ENCODE measurements around the gene TMEM119. TPM values are rescaled to one million over a fixed set of nuclear protein-coding genes. Genes with fewer than 3 reads are reported as not detected.

The TMEM119 gene
- total and polyA plus RNA-seq, 2 experiments from 2014 or later, result 54.4 to 69.7 TPM

DNA sequence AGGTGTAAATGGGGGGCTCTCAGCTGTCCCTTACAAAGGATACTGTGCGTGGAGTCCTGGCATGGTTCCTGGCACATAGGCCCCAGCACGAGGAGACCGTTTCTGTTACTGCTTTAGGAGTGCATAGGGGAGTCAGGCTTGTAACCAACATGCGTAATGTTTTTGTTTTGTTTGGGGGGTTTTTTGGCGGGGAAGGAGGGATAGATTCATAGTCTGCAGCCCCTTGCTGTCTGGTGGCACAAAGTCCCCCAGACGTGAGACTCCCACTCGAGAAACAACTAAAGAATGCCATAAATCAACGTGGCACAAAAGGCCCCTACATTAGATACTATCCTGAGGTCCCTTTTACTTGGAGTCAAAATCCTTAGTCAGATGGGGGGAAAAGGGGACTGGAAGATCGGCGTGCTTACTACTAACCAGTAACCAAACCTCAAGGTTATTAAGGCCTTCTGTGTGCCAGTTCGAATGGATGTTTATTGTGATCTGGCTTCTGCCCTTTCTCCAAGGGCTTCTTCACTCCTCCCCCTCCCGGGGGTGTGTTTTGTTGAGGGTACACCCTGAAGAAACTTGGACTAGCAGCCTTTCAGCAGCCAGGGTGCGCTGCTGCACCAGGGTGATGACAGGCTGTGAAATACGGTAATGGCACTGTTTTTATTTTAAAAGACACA, 34.6 kb downstream of the TMEM119 start:
- Histone ChIP-seq H4K20me1 (ENCODE audit: insufficient read depth, poor library complexity, severe bottlenecking) (peaks cover 8% of the 10 kb centered on the region), H3K4me1 (ENCODE audit: insufficient read depth) (peaks cover 11% of the 10 kb centered on the region), H3K9me2 (replicated peaks; ENCODE audit: insufficient read depth) (no peaks in the 10 kb centered on the region), H3K4me2 (peak overlapping the region; percentile 89), H3K27me3 (no peaks in the 10 kb centered on the region), H3K79me2 (peaks cover 48% of the 10 kb centered on the region), H3K36me3 (replicated peaks; ENCODE audit: insufficient read depth, low read depth) (no peaks in the 10 kb centered on the region), H3K9me3 (ENCODE audit: low read depth) (no peaks in the 10 kb centered on the region), H2AFZ (peak overlapping the region; percentile 61), H3K27ac (peak overlapping the region; percentile 88), H3K4me3 (peak overlapping the region; percentile 91)
- TF ChIP-seq EZH2 (IDR thresholded peaks at IDR 0.05; ENCODE audit: borderline replicate concordance), result no peak
- TF ChIP-seq, protein P1, sequence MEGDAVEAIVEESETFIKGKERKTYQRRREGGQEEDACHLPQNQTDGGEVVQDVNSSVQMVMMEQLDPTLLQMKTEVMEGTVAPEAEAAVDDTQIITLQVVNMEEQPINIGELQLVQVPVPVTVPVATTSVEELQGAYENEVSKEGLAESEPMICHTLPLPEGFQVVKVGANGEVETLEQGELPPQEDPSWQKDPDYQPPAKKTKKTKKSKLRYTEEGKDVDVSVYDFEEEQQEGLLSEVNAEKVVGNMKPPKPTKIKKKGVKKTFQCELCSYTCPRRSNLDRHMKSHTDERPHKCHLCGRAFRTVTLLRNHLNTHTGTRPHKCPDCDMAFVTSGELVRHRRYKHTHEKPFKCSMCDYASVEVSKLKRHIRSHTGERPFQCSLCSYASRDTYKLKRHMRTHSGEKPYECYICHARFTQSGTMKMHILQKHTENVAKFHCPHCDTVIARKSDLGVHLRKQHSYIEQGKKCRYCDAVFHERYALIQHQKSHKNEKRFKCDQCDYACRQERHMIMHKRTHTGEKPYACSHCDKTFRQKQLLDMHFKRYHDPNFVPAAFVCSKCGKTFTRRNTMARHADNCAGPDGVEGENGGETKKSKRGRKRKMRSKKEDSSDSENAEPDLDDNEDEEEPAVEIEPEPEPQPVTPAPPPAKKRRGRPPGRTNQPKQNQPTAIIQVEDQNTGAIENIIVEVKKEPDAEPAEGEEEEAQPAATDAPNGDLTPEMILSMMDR (IDR thresholded peaks at IDR 0.05; ENCODE audit: poor library complexity), result peak; percentile 91
- DNase-seq (ENCODE audit: low spot score), result peak; percentile 92
- 8% methylated on average over 14 of the region's 14 CpGs for WGBS (ENCODE audit: low lambda C conversion rate, missing lambda C conversion rate)

DNA sequence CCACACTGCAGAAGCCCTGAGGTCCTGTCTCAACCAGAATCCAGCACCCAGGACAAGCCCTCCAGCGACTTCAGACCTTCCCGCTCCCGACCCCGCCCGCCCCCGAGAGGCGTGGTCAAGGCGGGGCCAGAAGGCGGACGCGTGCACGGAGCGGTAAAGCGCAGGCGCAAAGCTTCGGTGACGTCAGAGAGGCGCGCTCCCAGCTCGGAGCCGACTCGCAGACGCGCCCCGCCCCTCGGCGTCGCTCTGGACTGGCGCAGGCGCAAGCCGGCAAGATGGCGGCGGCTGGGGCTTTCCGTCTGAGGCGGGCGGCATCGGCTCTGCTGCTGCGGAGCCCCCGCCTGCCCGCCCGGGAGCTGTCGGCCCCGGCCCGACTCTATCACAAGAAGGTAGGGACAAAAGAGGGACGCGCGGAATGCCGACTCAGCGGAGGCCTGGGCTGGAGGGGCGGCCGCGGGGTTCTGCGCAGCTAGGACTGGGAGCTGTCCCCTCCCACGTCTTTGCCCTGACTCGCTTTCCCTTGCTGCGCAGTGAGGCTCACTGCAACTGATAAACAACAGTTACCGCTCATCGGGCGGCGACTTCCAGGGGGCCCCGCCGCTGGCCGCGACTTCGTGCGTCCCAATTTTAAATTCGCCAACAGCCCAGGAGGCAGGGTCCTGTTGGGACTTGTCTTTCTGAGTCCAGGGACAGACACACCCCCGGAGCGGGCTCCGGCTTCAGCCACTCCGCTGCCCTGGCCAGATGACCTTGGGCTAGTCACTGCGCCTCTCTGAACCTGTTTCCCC, 35.3 kb downstream of the TMEM119 start, which contains the start of gene ISCU:
Gene ISCU, plus strand, starts transcription at position 249 of the 788 bp plus-strand sequence. Its CDS starts 27 bp downstream, at position 276.
- H3K9me2 ChIP-seq (replicated peaks; ENCODE audit: insufficient read depth), result no peaks in the 10 kb centered on the region
- H3K27ac ChIP-seq, result peak within 1 kb of the TSS; percentile 88
- H2AFZ ChIP-seq, result peak within 1 kb of the TSS; percentile 67
- peaks cover 11% of the 10 kb centered on the region for H3K4me1 ChIP-seq (ENCODE audit: insufficient read depth)
- WGBS (ENCODE audit: low lambda C conversion rate, missing lambda C conversion rate), result under 1% methylated on average over 71 of the region's 72 CpGs
- peaks cover 56% of the 10 kb centered on the region for H3K79me2 ChIP-seq
- TF ChIP-seq EZH2 (IDR thresholded peaks at IDR 0.05; ENCODE audit: borderline replicate concordance), result no peak
- TF ChIP-seq EZH2phosphoT487 (IDR thresholded peaks at IDR 0.05; ENCODE audit: low read depth, severe bottlenecking, unreplicated experiment), result no peak
- TF ChIP-seq, protein P1 (IDR thresholded peaks at IDR 0.05; ENCODE audit: poor library complexity), result no peak
- DNase-seq (ENCODE audit: low spot score), result peak; percentile 99
- H3K9me3 ChIP-seq (ENCODE audit: low read depth), result no peaks in the 10 kb centered on the region
- H3K36me3 ChIP-seq (replicated peaks; ENCODE audit: insufficient read depth, low read depth), result no peaks in the 10 kb centered on the region
- H3K4me2 ChIP-seq, result peak within 1 kb of the TSS; percentile 93
- no peaks in the 10 kb centered on the region for H3K27me3 ChIP-seq
- peaks cover 14% of the 10 kb centered on the region for H4K20me1 ChIP-seq (ENCODE audit: insufficient read depth, poor library complexity, severe bottlenecking)
- H3K4me3 ChIP-seq, result peak within 1 kb of the TSS; percentile 91

DNA sequence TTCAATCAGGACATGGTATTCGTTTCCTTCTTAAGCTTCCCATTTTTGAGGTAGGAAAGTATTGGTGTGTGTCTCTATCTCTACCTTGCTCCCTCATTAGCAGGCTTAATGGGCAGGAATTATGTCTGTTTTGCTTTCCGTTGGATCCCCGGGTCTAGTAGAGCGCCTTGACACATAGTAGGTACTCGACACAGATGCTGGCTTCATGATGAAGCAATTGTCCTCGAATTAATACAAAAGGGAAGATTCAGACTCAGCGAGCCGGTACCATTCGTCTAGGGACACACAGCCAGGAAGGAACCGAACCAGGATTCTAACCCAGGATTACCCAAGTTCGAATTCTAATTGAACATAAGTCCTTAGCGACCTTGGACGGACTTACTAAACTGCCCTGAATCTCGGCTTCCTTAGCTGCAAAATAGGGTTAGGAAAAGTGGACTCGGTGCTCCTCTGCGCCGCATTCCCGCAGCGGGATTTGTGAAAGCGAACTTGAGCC, 36.0 kb downstream of the TMEM119 start:
- no peak for DNase-seq (ENCODE audit: low spot score)
- H2AFZ ChIP-seq, result peak overlapping the region; percentile 67
- H3K27me3 ChIP-seq, result no peaks in the 10 kb centered on the region
- H3K79me2 ChIP-seq, result peaks cover 62% of the 10 kb centered on the region
- WGBS (ENCODE audit: low lambda C conversion rate, missing lambda C conversion rate), result 3% methylated on average over 20 of the region's 20 CpGs
- peak overlapping the region; percentile 93 for H3K4me2 ChIP-seq
- peaks cover 15% of the 10 kb centered on the region for H4K20me1 ChIP-seq (ENCODE audit: insufficient read depth, poor library complexity, severe bottlenecking)
- peak overlapping the region; percentile 81 for H3K27ac ChIP-seq
- no peaks in the 10 kb centered on the region for H3K36me3 ChIP-seq (replicated peaks; ENCODE audit: insufficient read depth, low read depth)
- H3K4me1 ChIP-seq (ENCODE audit: insufficient read depth), result peaks cover 11% of the 10 kb centered on the region
- no peaks in the 10 kb centered on the region for H3K9me3 ChIP-seq (ENCODE audit: low read depth)
- TF ChIP-seq, protein P1 (IDR thresholded peaks at IDR 0.05; ENCODE audit: poor library complexity), result no peak
- no peak for TF ChIP-seq EZH2phosphoT487 (IDR thresholded peaks at IDR 0.05; ENCODE audit: low read depth, severe bottlenecking, unreplicated experiment)
- no peak for TF ChIP-seq EZH2 (IDR thresholded peaks at IDR 0.05; ENCODE audit: borderline replicate concordance)
- no peaks in the 10 kb centered on the region for H3K9me2 ChIP-seq (replicated peaks; ENCODE audit: insufficient read depth)
- H3K4me3 ChIP-seq, result peak overlapping the region; percentile 51
